Activated gamma-delta T cell treated with Interleukin-2 at 50 U/mL for 16 hours (primary cell): ENCODE data around the gene C11orf21.

Experiments
- DNase-seq: peaks from one replicate; pipeline ENCODE4 v3.0.0-alpha.2; 2020

C11orf21 gene

DNA sequence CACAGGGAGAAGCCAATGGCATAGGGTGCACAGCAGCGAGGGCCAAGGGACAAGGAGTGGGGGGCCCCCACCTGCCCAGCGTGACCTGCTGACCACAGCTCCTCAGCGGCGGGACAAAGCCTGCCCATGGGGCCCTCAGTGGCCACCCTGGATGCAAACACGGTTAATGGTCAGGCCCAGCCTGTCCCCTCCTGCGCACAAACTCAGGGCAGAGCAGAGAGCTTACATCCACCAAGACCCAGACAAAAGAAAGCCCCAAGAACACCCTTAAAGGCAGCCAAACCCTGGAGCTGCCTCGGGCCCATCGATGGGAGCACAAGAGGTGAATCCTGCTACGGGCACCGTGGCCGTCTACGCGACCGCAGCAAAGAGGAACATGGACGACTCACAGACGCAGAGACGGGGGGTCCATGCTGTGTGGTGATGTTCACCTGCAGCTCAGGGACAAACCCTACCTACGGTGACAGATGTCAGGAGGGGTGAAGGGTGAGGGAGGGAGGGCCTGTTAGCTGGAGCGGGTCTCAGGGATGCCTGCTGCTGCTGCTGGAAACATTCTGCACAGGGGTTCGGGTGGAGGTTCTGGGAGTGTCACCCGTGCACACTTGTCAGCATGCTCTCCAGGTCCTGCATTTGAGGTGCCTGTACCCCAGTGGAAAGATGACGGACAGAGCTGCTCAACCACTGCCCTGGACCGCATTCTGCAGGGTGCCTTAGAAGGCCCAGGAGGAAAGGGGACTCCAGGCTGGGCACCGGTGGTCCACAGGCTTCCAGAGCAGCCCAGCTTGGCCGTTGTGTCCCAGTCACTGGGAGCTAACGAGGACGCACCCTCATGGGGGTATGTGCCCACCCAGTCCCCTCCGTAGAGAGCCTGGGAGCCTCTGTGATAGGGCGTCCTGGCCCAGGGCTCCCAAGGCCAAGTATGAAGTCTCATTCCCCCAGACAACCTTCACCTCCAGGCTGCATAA lies 42.9 kb downstream of the C11orf21 start:
- DNase-seq: no peak

DNA sequence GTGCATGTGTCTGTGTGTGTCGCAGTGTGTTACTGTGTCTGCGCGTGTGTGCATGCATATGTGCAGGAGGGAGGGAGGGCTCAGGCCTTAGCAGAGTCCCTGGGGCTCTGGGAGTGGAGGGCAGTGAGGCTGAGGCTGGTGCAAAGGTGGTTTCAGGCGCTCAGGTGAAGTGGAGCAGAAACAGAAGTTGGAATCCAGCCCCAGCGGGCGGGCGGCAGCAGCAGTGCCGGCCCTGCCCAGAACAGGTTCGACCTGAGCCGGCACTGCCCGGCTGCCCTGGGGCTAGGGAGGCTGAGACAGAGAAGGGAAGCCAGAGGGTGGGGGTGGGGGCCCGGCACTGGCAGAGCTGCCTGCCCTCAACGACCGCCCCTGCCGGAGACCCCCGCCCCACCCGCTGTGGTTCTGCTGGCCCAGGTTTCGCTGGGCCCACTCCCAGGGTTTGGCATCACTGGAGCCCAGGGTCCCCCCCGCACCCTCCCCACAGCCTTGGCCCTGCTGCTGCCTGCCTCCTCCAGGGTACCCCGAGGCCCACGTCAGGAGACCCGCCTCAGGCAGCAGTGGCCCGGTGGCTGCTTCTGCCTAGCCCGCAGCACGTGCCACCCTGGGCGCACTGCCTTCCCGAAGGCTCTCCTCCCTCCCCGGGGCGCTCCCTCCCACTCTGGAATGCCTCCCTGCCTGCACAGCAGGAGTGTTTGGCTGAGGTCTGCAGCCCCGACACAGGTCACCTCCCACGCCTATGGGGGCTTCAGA lies 44.6 kb downstream of the C11orf21 start:
- no peak for DNase-seq

DNA sequence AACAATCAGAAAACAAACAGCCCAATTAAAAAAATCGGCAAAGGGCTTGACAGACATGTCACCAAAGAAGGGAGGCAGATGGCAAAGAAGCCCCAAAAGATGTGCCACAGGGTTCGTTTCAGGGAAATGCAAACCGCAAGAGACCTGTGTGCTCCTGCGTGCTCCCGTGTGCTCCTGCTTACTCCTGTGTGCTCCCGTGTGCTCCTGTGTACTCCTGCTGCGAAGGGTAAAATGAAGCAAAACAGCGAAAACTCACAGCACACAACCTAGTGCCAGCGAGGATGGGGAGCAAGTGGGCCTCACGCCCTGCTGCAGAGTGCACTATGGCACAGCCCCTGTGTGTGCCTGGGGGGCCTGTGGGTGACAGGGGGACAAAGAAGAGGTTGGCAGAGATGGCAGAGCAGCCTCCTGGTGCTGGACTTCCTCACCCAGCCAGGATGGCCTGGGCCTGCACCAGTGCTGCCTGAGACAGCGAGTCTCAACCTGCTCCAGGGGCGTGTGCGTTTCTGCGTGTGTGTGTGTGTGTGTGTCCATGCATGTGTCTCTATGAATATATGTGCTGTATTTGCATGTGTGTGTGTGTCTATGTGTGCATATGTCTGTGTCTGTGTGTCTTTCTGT lies 45.3 kb downstream of the C11orf21 start:
- no peak for DNase-seq

DNA sequence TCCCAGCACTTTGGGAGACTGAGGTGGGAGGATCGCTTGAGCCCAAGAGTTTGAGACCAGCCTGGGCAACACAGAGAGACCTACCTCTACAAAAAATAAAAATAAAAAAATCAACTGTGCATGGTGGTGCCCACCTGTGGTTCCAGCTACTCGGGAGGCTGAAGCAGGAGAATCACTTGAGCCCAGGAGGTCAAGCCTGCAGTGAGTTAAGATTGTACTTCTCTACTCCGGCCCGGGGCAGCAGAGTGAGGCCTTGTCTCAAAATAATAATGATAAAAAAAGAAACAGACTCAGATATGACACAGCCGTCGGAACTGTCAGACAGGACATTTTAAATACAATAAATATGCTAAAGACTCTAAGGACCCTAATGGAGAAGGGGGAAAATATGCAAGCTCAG lies 49.7 kb downstream of the C11orf21 start:
- DNase-seq: no peak

DNA sequence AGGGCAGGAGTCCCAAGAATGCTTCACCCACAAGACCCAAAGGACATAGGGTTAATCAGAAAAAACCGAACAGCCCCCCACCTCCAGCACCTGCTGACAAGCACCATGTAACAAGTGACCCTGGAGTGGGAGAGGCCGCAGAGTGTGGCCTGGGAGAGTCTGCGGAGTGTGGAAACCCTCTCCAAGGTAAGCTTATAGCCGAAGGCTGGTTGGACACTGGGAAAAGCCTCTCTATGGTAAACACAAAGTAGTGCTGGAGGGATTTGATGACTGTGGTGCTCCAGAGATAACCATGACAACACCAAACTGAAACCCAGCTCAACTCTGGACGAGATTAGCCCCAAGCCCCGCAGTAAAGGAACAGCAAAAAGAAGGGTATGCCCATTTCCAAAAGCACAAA lies 50.6 kb downstream of the C11orf21 start:
- no peak for DNase-seq

DNA sequence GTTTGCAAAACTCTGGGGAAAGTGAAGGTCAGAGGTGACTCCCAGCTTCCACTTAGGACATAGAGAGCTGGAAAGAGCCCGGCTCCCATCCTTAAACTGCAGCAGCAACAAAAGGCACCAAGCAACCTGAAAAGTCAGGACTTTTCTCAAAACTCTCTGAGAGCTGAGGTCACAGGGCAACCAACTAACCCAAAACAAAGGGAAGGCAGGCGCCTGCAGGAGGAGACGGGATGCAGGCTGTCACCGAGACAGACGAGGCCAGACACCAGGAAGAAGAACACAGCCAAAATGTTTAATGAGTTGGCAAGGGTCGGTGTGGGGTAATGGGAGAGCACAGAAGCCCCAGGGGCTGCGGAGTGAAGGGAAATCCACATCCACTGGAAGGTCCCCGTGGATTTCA lies 51.2 kb downstream of the C11orf21 start:
- DNase-seq: no peak

DNA sequence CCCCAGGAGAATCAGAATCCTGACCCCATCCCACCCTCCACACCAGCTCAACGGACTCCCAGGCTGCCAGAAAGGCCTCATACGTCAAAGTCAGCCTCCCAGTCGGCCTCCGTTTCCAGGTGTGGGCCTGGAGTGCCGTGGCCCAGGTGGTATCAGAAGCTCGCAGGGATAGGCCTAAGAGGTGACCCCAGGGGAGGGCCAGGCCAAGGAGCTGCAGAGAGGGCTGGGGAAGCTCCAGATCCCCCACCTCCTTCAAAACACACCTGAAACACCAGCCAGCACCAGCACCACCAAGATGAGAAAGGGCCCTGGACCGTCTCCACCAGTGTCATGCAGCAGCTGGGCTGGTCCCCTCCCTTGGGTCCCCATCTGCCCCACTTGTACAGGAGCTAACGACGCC lies 51.7 kb downstream of the C11orf21 start:
- DNase-seq: no peak

DNA sequence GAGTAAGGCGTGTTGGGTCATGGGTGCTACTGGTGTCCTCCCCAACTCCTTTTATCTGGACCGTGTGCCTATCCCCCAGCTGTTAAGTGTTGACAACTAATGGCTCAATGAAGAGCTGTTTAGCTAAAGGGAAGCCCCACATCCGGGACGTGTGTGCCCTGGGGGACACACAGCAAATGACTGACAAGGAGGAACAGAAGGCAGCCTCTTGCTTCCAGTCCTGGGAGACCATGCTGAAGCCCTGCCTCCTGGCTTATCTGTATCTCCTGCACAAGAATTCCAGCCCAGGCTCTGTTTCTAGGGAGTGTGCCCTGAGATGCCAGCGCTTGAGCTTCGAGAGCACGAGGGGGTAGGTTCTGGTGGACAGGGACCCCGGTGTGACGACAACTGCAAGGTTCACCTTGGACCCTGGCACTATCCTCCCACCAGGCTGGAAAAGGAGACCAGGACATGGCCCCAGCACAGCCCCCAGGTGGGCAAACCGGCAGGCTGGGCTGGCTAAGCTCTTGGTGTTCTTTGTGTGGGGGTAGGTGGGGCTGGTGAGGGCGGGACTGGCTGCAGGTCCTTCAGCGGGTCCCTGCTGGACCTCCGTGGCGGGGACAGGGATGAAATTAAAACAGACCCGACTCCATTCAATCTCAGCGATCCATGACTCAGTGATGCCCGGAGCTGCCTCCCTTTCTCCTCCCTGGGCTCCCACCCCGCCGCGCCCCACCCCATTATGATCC lies 52.4 kb downstream of the C11orf21 start:
- no peak for DNase-seq

DNA sequence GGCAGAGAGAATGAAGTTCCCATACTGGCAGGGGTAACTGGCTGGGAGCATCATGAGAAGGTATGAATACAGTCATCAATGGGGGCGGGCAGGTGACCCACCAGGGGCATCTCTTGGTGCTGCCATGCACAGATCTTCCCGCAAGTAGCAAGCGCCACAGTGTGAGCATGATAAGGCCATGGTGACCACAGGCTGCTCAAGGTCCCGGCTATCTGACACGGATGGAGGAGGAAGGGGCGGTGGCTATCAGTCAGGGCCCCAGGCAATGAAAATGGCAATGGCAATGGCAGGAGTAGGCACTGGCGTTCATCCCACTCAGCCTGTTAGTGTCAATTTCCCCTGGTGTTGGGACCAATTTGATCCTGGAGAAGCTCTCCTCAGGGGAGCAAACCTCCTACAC lies 53.0 kb downstream of the C11orf21 start:
- no peak for DNase-seq

DNA sequence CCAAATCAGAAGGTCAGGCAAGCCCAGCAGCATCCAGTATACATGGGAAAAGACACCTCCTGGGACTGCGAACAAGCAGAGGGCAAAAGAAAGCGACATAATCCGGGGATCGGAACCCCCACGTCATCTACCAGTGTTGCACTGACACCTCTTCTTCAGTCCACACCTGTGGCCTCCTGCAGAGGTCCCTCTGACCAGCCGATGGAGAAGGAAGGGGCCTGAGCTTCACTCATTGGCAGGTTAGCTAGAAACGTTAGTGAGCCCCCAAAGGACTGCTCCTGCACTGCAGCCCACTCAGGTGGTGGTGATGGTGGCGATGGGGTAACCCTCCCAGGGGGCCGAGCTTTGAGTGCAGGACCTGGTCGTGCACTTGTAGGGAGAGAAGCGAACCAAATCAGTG lies 53.5 kb downstream of the C11orf21 start:
- DNase-seq: no peak

DNA sequence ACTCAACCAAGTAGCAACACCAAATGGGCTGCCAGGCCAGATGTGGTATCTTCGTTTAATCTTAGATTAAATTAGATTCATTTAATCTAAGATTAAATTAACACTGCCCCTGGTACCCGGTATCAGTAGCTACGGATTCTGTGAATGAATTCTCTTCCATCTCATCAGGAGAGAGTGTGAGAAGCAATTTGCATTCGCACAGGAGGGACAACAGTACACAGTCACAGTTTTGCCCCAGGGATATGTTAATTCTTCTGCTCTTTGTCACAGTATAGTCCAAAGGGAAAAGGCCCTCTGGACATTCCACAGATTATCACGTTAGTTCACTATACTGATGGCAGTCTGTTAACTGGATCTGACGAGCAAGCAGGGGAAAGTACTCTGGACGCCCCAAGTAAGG lies 54.2 kb downstream of the C11orf21 start:
- DNase-seq: no peak
